Measurements from ENCODE around the gene AGO3. TPM values are rescaled to one million over a fixed set of nuclear protein-coding genes. Genes with fewer than 3 reads are reported as not detected.

The AGO3 gene
- total and polyA plus RNA-seq, 2 experiments from 2014 or later: 19.2 to 27.3 TPM

DNA sequence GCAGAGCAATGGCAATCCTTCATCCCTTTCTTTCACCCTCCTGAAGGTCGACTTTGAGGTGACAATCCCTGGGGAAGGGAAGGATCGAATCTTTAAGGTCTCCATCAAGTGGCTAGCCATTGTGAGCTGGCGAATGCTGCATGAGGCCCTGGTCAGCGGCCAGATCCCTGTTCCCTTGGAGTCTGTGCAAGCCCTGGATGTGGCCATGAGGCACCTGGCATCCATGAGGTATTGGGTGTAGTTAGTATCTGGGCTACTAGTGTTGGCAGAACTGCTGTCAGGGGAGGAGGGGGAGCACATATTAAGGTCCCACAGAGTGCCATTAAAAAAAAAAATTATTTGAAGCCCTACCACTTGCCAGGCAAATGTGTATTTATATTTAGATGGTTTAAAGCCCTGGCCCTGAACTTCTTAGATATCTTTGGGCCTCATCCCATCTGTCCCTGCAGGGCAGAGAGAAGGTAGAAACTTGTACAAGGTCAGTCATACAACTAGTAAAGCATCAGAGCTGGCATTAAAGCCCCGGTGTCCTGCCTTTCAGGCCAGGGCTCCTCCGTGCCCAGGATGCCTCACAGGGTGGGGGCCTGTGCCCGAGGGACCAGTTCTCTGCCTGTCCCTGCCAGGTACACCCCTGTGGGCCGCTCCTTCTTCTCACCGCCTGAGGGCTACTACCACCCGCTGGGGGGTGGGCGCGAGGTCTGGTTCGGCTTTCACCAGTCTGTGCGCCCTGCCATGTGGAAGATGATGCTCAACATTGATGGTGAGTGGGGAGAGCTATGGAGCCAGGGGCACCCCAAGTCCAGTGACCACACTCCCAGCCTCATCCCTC, 37.6 kb upstream of the AGO3 start:
- Mint-ChIP-seq H3K9me3 (no peaks in the 10 kb centered on the region), H3K4me1 (peaks cover 6% of the 10 kb centered on the region), H3K4me3 (no peak overlapping the region), H3K27ac (no peak overlapping the region), H3K36me3 (ENCODE audit: low read depth) (peaks cover 83% of the 10 kb centered on the region), H3K27me3 (ENCODE audit: insufficient read depth, low read depth, poor library complexity) (no peaks in the 10 kb centered on the region)
- Histone ChIP-seq H3K27me3 (ENCODE audit: insufficient read depth) (no peaks in the 10 kb centered on the region), H3K36me3 (ENCODE audit: insufficient read depth) (peaks cover 42% of the 10 kb centered on the region), H3K79me2 (replicated peaks; ENCODE audit: insufficient read depth) (peaks cover 42% of the 10 kb centered on the region), H4K20me1 (replicated peaks; ENCODE audit: insufficient read depth) (peaks cover 31% of the 10 kb centered on the region), H3F3A (replicated peaks; ENCODE audit: low read depth) (0 out of 2 replicates have a peak, but pooled peaks cover 12% of the 10 kb centered on the region), H3K4me1 (ENCODE audit: insufficient read depth) (no peaks in the 10 kb centered on the region; the same call in 1 of the 2 replicates), H3K4me3 (no peak overlapping the region), H3K4me2 (no peak overlapping the region), H3K9me2 (ENCODE audit: insufficient read depth) (no peaks in the 10 kb centered on the region), H3K27ac (ENCODE audit: low read depth) (no peak overlapping the region), H2AFZ (no peak overlapping the region)
- ATAC-seq (no peak), DNase-seq (ENCODE audit: low spot score) (no peak)
- TF ChIP-seq, protein P1, sequence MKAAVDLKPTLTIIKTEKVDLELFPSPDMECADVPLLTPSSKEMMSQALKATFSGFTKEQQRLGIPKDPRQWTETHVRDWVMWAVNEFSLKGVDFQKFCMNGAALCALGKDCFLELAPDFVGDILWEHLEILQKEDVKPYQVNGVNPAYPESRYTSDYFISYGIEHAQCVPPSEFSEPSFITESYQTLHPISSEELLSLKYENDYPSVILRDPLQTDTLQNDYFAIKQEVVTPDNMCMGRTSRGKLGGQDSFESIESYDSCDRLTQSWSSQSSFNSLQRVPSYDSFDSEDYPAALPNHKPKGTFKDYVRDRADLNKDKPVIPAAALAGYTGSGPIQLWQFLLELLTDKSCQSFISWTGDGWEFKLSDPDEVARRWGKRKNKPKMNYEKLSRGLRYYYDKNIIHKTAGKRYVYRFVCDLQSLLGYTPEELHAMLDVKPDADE (IDR thresholded peaks at IDR 0.05): no peak
- no peak for TF ChIP-seq ZNF331 (CRISPR knock-in tag; IDR thresholded peaks at IDR 0.05; ENCODE audit: low read depth)
- TF ChIP-seq CREB1 (CRISPR knock-in tag; IDR thresholded peaks at IDR 0.05; ENCODE audit: low read depth): no peak
- no peak for TF ChIP-seq EZH2 (IDR thresholded peaks at IDR 0.05; ENCODE audit: low read depth, unreplicated experiment)
- TF ChIP-seq ZNF114 (CRISPR knock-in tag; IDR thresholded peaks at IDR 0.05): no peak
- TF ChIP-seq, protein P2, sequence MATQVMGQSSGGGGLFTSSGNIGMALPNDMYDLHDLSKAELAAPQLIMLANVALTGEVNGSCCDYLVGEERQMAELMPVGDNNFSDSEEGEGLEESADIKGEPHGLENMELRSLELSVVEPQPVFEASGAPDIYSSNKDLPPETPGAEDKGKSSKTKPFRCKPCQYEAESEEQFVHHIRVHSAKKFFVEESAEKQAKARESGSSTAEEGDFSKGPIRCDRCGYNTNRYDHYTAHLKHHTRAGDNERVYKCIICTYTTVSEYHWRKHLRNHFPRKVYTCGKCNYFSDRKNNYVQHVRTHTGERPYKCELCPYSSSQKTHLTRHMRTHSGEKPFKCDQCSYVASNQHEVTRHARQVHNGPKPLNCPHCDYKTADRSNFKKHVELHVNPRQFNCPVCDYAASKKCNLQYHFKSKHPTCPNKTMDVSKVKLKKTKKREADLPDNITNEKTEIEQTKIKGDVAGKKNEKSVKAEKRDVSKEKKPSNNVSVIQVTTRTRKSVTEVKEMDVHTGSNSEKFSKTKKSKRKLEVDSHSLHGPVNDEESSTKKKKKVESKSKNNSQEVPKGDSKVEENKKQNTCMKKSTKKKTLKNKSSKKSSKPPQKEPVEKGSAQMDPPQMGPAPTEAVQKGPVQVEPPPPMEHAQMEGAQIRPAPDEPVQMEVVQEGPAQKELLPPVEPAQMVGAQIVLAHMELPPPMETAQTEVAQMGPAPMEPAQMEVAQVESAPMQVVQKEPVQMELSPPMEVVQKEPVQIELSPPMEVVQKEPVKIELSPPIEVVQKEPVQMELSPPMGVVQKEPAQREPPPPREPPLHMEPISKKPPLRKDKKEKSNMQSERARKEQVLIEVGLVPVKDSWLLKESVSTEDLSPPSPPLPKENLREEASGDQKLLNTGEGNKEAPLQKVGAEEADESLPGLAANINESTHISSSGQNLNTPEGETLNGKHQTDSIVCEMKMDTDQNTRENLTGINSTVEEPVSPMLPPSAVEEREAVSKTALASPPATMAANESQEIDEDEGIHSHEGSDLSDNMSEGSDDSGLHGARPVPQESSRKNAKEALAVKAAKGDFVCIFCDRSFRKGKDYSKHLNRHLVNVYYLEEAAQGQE (IDR thresholded peaks at IDR 0.05; ENCODE audit: unreplicated experiment): no peak
- no peak for TF ChIP-seq JUNB (IDR thresholded peaks at IDR 0.05; ENCODE audit: unreplicated experiment)
- TF ChIP-seq POLR2AphosphoS5 (IDR thresholded peaks at IDR 0.05; ENCODE audit: low read depth): no peak
- no peak for TF ChIP-seq NANOG (IDR thresholded peaks at IDR 0.05; ENCODE audit: borderline replicate concordance)
- TF ChIP-seq STAT1 (IDR thresholded peaks at IDR 0.05; ENCODE audit: unreplicated experiment): no peak
- TF ChIP-seq, protein P3, sequence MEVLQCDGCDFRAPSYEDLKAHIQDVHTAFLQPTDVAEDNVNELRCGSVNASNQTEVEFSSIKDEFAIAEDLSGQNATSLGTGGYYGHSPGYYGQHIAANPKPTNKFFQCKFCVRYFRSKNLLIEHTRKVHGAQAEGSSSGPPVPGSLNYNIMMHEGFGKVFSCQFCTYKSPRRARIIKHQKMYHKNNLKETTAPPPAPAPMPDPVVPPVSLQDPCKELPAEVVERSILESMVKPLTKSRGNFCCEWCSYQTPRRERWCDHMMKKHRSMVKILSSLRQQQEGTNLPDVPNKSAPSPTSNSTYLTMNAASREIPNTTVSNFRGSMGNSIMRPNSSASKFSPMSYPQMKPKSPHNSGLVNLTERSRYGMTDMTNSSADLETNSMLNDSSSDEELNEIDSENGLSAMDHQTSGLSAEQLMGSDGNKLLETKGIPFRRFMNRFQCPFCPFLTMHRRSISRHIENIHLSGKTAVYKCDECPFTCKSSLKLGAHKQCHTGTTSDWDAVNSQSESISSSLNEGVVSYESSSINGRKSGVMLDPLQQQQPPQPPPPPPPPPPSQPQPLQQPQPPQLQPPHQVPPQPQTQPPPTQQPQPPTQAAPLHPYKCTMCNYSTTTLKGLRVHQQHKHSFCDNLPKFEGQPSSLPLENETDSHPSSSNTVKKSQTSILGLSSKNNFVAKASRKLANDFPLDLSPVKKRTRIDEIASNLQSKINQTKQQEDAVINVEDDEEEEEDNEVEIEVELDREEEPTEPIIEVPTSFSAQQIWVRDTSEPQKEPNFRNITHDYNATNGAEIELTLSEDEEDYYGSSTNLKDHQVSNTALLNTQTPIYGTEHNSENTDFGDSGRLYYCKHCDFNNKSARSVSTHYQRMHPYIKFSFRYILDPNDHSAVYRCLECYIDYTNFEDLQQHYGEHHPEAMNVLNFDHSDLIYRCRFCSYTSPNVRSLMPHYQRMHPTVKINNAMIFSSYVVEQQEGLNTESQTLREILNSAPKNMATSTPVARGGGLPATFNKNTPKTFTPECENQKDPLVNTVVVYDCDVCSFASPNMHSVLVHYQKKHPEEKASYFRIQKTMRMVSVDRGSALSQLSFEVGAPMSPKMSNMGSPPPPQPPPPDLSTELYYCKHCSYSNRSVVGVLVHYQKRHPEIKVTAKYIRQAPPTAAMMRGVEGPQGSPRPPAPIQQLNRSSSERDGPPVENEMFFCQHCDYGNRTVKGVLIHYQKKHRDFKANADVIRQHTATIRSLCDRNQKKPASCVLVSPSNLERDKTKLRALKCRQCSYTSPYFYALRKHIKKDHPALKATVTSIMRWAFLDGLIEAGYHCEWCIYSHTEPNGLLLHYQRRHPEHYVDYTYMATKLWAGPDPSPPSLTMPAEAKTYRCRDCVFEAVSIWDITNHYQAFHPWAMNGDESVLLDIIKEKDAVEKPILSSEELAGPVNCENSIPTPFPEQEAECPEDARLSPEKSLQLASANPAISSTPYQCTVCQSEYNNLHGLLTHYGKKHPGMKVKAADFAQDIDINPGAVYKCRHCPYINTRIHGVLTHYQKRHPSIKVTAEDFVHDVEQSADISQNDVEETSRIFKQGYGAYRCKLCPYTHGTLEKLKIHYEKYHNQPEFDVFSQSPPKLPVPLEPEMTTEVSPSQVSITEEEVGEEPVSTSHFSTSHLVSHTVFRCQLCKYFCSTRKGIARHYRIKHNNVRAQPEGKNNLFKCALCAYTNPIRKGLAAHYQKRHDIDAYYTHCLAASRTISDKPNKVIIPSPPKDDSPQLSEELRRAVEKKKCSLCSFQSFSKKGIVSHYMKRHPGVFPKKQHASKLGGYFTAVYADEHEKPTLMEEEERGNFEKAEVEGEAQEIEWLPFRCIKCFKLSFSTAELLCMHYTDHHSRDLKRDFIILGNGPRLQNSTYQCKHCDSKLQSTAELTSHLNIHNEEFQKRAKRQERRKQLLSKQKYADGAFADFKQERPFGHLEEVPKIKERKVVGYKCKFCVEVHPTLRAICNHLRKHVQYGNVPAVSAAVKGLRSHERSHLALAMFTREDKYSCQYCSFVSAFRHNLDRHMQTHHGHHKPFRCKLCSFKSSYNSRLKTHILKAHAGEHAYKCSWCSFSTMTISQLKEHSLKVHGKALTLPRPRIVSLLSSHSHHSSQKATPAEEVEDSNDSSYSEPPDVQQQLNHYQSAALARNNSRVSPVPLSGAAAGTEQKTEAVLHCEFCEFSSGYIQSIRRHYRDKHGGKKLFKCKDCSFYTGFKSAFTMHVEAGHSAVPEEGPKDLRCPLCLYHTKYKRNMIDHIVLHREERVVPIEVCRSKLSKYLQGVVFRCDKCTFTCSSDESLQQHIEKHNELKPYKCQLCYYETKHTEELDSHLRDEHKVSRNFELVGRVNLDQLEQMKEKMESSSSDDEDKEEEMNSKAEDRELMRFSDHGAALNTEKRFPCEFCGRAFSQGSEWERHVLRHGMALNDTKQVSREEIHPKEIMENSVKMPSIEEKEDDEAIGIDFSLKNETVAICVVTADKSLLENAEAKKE (CRISPR knock-in tag; IDR thresholded peaks at IDR 0.05): no peak
